Muscle of leg (tissue), 11 donors: ENCODE data around the gene CLCNKA. TPM values are rescaled to one million over a fixed set of nuclear protein-coding genes. Genes with fewer than 3 reads are reported as not detected.
A peak's percentile ranks its signal among the peaks of the same experiment; 100 is the strongest.
"Not testable (repeated sequence)": the region's sequence is repeated elsewhere in the genome, so short reads cannot be mapped to it uniquely, and the experiment has no call there.

Source experiments
- DNase-seq: peaks from one replicate; pipeline ENCODE4 v3.0.0; 2013
- H3K27ac ChIP-seq: one replicate; pipeline ENCODE4 v1.5.1; 2013; ENCODE audit warnings: mild to moderate bottlenecking, low read length, control low read depth
- H3K27me3 ChIP-seq: one replicate; pipeline ENCODE4 v1.6.1; 2013; ENCODE audit warnings: low read length; ENCODE audit not compliant: control insufficient read depth, insufficient read depth
- H3K36me3 ChIP-seq: one replicate; pipeline ENCODE4 v1.6.1; 2013; ENCODE audit warnings: low read length; ENCODE audit not compliant: control insufficient read depth, insufficient read depth
- H3K4me1 ChIP-seq: one replicate; pipeline ENCODE4 v1.6.1; 2013; ENCODE audit warnings: low read length; ENCODE audit not compliant: control insufficient read depth, insufficient read depth
- H3K4me3 ChIP-seq: one replicate; pipeline ENCODE4 v1.5.1; 2013; ENCODE audit warnings: low read length, control low read depth
- H3K9me3 ChIP-seq: replicated peaks from 2 replicates; pipeline ENCODE4 v1.6.1; 2013; ENCODE audit warnings: low read depth, low read length; ENCODE audit not compliant: control insufficient read depth
- WGBS: methylation state at CpG from one replicate; pipeline ENCODE4 v1.1.5; 2013; ENCODE audit warnings: missing lambda C conversion rate; ENCODE audit not compliant: insufficient coverage; 5-methylcytosine and 5-hydroxymethylcytosine counted together
- polyA plus RNA-seq, 8 donors: library from polyadenylated mRNA; unstranded; fragments of 120-200 nt; gene quantifications; one replicate each; pipeline versions ENCODE4 v1.2.1 to v1.2.3, GENCODE V29; 2013; ENCODE audit warnings: inconsistent platforms in 1 of 8, low replicate concordance in 1 of 8; ENCODE audit not compliant: insufficient read length in 8 of 8, insufficient read depth in 1 of 8
- total RNA-seq: library from RNA; stranded (reverse); fragments of 120-200 nt; gene quantifications from one replicate; pipeline ENCODE4 v1.2.4, GENCODE V29; 2013

The CLCNKA gene
- total and polyA plus RNA-seq, 9 donors = 0.27 to 1.2 (median 0.72) TPM

GRCh38 chr1:16017461-16018303 lies 4.2 kb upstream of the CLCNKA start, which contains the start of gene HSPB7:
TSS of gene HSPB7 (minus strand) at chr1:16018043. CDS start at chr1:16017963, 80 bp downstream.
- Histone ChIP-seq H3K36me3 (peaks cover 8% of the 10 kb centered on the region), H3K4me1 (peaks cover 87% of the 10 kb centered on the region), H3K9me3 (no peaks in the 10 kb centered on the region), H3K4me3 (peak within 1 kb of the TSS; percentile 53), H3K27me3 (peaks cover 15% of the 10 kb centered on the region), H3K27ac (peak within 1 kb of the TSS; percentile 97)
- 5% methylated on average over 28 of the region's 37 CpGs for WGBS
- peak; percentile 95 for DNase-seq

- peak; percentile 46 for DNase-seq
- H3K4me1 ChIP-seq = peaks cover 85% of the 10 kb centered on the region
- WGBS = no CpG with 5 or more reads among the region's 4 CpGs
- H3K27me3 ChIP-seq = peaks cover 18% of the 10 kb centered on the region
- H3K27ac ChIP-seq = peak overlapping the region; percentile 97
- H3K4me3 ChIP-seq = peak overlapping the region; percentile 53
- H3K36me3 ChIP-seq = peaks cover 8% of the 10 kb centered on the region
- H3K9me3 ChIP-seq = no peaks in the 10 kb centered on the region
These were observed 3.5 kb upstream of the CLCNKA start for GRCh38 chr1:16018308-16018707.

- Histone ChIP-seq H3K4me1 (peaks cover 80% of the 10 kb centered on the region), H3K27me3 (peaks cover 21% of the 10 kb centered on the region), H3K27ac (peak overlapping the region; percentile 97), H3K9me3 (no peaks in the 10 kb centered on the region), H3K4me3 (no peak overlapping the region), H3K36me3 (peaks cover 8% of the 10 kb centered on the region)
- DNase-seq = no peak
- WGBS = 67% methylated on average over 19 of the region's 23 CpGs
These were observed 2.8 kb upstream of the CLCNKA start for GRCh38 chr1:16018749-16019643.

- Histone ChIP-seq H3K4me3 (no peak overlapping the region), H3K27me3 (peaks cover 23% of the 10 kb centered on the region), H3K9me3 (no peaks in the 10 kb centered on the region), H3K36me3 (peaks cover 8% of the 10 kb centered on the region), H3K27ac (peak overlapping the region; percentile 97), H3K4me1 (peaks cover 73% of the 10 kb centered on the region)
- DNase-seq = peak; percentile 57
- 54% methylated on average over 4 of the region's 9 CpGs for WGBS
These were observed 2.1 kb upstream of the CLCNKA start for GRCh38 chr1:16019644-16020277.

GRCh38 chr1:16020325-16020724 lies 1.5 kb upstream of the CLCNKA start:
- no peak overlapping the region for H3K4me3 ChIP-seq
- 92% methylated on average over 2 of the region's 6 CpGs for WGBS
- H3K4me1 ChIP-seq = peaks cover 67% of the 10 kb centered on the region
- H3K36me3 ChIP-seq = peaks cover 4% of the 10 kb centered on the region
- no peaks in the 10 kb centered on the region for H3K9me3 ChIP-seq
- peaks cover 26% of the 10 kb centered on the region for H3K27me3 ChIP-seq
- no peak for DNase-seq
- peak overlapping the region; percentile 97 for H3K27ac ChIP-seq

- WGBS = 70% methylated on average over 4 of the region's 9 CpGs
- not testable (repeated sequence) for H3K27ac ChIP-seq, DNase-seq, H3K36me3 ChIP-seq, H3K4me3 ChIP-seq, H3K9me3 ChIP-seq
- Histone ChIP-seq H3K4me1 (peaks cover 62% of the 10 kb centered on the region), H3K27me3 (peaks cover 26% of the 10 kb centered on the region)
These were observed 958 bp upstream of the CLCNKA start for GRCh38 chr1:16020878-16021277.

- H3K27ac ChIP-seq = no peak overlapping the region
These were observed 557 bp downstream of the CLCNKA start for GRCh38 chr1:16022393-16022792.

GRCh38 chr1:16023050-16023653 lies 1.3 kb downstream of the CLCNKA start:
- no peaks in the 10 kb centered on the region for H3K9me3 ChIP-seq
- peaks cover 38% of the 10 kb centered on the region for H3K27me3 ChIP-seq
- WGBS = 67% methylated on average over 6 of the region's 7 CpGs
- H3K36me3 ChIP-seq = no peaks in the 10 kb centered on the region
- H3K4me3 ChIP-seq = no peak overlapping the region
- DNase-seq = no peak
- peaks cover 47% of the 10 kb centered on the region for H3K4me1 ChIP-seq
- H3K27ac ChIP-seq = no peak overlapping the region

More at GRCh38 chr1:16022393-16022792, 557 bp downstream of the CLCNKA start:
- peaks cover 32% of the 10 kb centered on the region for H3K27me3 ChIP-seq
- no peak overlapping the region for H3K4me3 ChIP-seq
- H3K4me1 ChIP-seq = peaks cover 55% of the 10 kb centered on the region
- H3K9me3 ChIP-seq = no peaks in the 10 kb centered on the region
- DNase-seq = no peak
- H3K36me3 ChIP-seq = no peaks in the 10 kb centered on the region
- WGBS = 67% methylated on average over 2 of the region's 11 CpGs

- H3K9me3 ChIP-seq, H3K36me3 ChIP-seq, H3K4me3 ChIP-seq, DNase-seq, H3K27ac ChIP-seq: not testable (repeated sequence)
- peaks cover 21% of the 10 kb centered on the region for H3K4me1 ChIP-seq
- WGBS = no CpG with 5 or more reads among the region's 10 CpGs
- H3K27me3 ChIP-seq = peaks cover 37% of the 10 kb centered on the region
These were observed 4.5 kb downstream of the CLCNKA start for GRCh38 chr1:16026302-16026701.
